GM19043 (cell line): ENCODE data around the gene OR10H5.
"Not testable (repeated sequence)": the region's sequence is repeated elsewhere in the genome, so short reads cannot be mapped to it uniquely, and the experiment has no call there.

Experiments
- ATAC-seq: cut with Tn5 transposase; IDR thresholded peaks from one replicate; pipeline ENCODE4 v1.9.1; 2021; ENCODE audit warnings: low read depth; ENCODE audit not compliant: unreplicated experiment

Gene OR10H5

DNA sequence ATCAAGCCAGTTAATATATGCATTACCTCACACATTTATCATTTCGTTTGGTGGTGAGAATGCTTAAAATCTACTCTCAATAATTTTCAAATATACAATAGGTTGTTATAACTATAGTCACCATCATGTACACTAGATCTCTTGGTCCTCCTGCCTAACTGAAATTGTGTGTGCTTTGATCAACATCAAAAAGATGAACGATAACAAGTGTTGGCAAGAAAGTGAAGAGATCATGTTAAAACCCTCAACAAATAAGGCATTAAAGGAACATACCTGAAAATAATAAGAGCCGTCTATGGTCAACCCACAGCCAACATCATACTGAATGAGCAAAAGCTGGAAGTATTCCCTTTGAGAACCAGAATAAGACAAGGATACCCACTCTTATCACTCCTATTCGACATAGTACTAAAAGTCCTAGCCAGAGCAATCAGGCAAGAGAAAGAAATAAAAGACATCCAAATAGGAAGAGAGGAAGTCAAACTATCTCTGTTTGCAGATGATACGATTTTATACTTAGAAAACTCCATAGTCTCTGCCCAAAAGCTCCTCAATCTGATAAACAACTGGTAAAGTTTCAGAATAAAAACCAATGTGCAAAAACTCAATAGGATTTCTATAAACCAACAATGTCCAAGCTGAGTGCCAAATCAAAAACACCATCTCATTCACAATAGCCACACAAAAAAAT lies 55.9 kb downstream of the OR10H5 start:
- no peak for ATAC-seq

DNA sequence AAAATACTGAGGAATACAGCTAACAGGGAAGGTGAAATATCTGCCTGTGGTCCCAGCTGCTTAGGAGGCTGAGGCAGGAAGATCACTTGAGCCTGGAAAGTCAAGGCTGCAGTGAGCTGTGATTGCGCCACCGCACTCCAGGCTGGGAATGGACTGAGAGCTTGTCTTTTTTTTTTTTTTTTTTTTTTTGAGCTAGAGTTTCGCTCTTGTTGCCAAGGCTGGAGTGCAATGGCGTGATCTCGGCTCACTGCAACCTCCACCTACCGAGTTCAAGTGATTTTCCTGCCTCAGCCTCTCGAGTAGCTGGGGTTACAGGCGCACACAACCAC lies 56.4 kb downstream of the OR10H5 start:
- not testable (repeated sequence) for ATAC-seq

DNA sequence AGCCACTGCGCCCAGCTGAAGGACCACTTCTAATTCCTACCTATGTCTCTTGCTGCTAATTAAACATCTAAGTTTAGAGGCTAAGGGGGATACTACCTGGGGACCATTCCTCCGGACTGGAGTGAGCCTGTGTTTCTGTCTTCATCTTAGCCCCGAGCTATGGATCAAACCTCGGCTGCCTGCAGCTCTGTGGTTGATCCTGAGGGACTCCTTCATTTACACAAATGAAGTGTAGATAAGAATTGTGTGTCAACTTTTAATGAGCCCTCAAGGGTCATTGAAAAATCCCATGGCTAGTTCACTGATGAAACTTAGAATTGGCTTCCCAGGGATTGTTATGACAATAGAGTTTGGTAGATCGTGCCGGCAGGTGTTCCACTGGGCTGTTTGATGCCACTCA lies 59.5 kb downstream of the OR10H5 start:
- ATAC-seq, result no peak

DNA sequence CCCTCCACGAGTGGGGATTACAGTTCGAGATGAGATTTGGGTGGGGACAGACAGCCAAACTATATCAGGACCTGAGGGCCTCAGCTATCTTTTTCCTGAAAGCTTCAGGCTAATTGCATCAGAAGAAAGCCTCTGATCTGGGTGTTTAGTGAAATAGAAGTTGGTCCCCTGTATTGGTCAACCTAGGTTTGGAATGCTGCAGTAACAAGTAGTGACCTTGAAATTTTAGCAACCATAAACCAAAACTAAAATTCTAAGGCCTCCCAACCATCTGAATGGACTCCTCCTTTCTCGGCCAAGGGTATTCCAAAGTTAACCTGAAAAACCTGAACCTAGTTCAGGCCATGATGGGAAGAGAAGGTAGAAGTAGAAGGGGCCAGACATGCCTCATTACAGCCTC lies 62.9 kb downstream of the OR10H5 start:
- ATAC-seq, result no peak
